OCI-LY7 (cell line): ENCODE results near the gene GRIK2. TPM values are rescaled to one million over a fixed set of nuclear protein-coding genes. Genes with fewer than 3 reads are reported as not detected.

Experiments used
- BruUV-seq: library from RNA; stranded (reverse); fragments of 400-500 nt; replicated peaks from 2 replicates; lab custom pipeline; 2021; lab: Mats Ljungman, UMichigan
- CTCF ChIA-PET: fragments of 300-600 bp; sonication (Branson Sonifier 250); formaldehyde crosslinking; loops from one replicate; lab custom pipeline; 2022; ENCODE audit warnings: antibody characterized with exemption; ENCODE audit not compliant: unreplicated experiment; lab: Charles Lee
- POLR2A ChIA-PET: fragments of 300-600 bp; sonication (Branson Sonifier 250); formaldehyde crosslinking; loops from one replicate; lab custom pipeline; 2022; ENCODE audit warnings: antibody characterized with exemption; lab: Charles Lee
- DNase-seq: peaks from one replicate; pipeline ENCODE4 v3.0.0-alpha.2; 2015; ENCODE audit warnings: low spot score
- H2AFZ ChIP-seq: fragments of 200-600 bp; sonication (generic), shearing (Covaris generic); 2 replicates; pipeline ENCODE4 v1.6.1; 2014; ENCODE audit warnings: mild to moderate bottlenecking, antibody characterized with exemption, low read length, moderate library complexity
- H3K27ac ChIP-seq: fragments of 200-600 bp; sonication (generic); 2 replicates; pipeline ENCODE4 v1.5.1; 2014; ENCODE audit warnings: mixed run types, low read depth, mild to moderate bottlenecking, moderate library complexity, low read length, inconsistent platforms; ENCODE audit not compliant: poor library complexity, severe bottlenecking
- H3K36me3 ChIP-seq: fragments of 200-600 bp; sonication (generic); 2 replicates; pipeline ENCODE4 v1.6.1; 2014; ENCODE audit warnings: mild to moderate bottlenecking, antibody characterized with exemption, low read length, moderate library complexity, mixed read lengths; ENCODE audit not compliant: insufficient read depth
- H3K4me1 ChIP-seq: fragments of 200-600 bp; sonication (generic); 2 replicates; pipeline ENCODE4 v1.5.1; 2014; ENCODE audit warnings: mild to moderate bottlenecking, low read length; ENCODE audit not compliant: insufficient read depth, poor library complexity, severe bottlenecking
- H3K4me2 ChIP-seq: fragments of 200-600 bp; sonication (generic); 2 replicates; pipeline ENCODE4 v1.6.1; 2014; ENCODE audit warnings: mild to moderate bottlenecking, low read length
- H3K4me3 ChIP-seq: fragments of 200-600 bp; sonication (generic); 2 replicates; pipeline ENCODE4 v1.5.1; 2014; ENCODE audit warnings: mild to moderate bottlenecking, low read depth, low read length; ENCODE audit not compliant: poor library complexity, severe bottlenecking
- H3K79me2 ChIP-seq: fragments of 200-600 bp; sonication (generic); 2 replicates; pipeline ENCODE4 v1.6.1; 2016; ENCODE audit warnings: low read depth, mild to moderate bottlenecking, low read length, moderate library complexity, mixed read lengths; ENCODE audit not compliant: insufficient read depth
- H3K9me2 ChIP-seq: fragments of 200-600 bp; sonication (generic); 2 replicates; pipeline ENCODE4 v1.6.1; 2016; ENCODE audit warnings: mild to moderate bottlenecking, low read length, mixed read lengths; ENCODE audit not compliant: insufficient read depth
- H3K9me3 ChIP-seq: fragments of 200-600 bp; sonication (generic); 2 replicates; pipeline ENCODE4 v1.6.1; 2014; ENCODE audit warnings: mild to moderate bottlenecking, mixed run types, low read length, mixed read lengths
- H4K20me1 ChIP-seq: fragments of 200-600 bp; sonication (generic); 2 replicates; pipeline ENCODE4 v1.6.1; 2014; ENCODE audit warnings: mild to moderate bottlenecking, antibody characterized with exemption, low read length, moderate library complexity, mixed read lengths; ENCODE audit not compliant: insufficient read depth
- CTCF ChIP-seq: fragments of 200-600 bp; sonication (generic); conservative IDR thresholded peaks from 2 replicates; pipeline ENCODE4 v1.5.1; 2014; ENCODE audit warnings: mild to moderate bottlenecking, antibody characterized with exemption, low read length, moderate library complexity, mixed read lengths
- EZH2phosphoT487 ChIP-seq: fragments of 200-600 bp; sonication (generic); IDR thresholded peaks from 2 replicates; pipeline ENCODE4 v1.6.1; 2018; ENCODE audit warnings: low read depth, borderline replicate concordance, mild to moderate bottlenecking, mixed run types, antibody characterized with exemption, low read length, moderate library complexity, mixed read lengths
- intact Hi-C: fragments of 100-400 bp; cut with micrococcal nuclease; formaldehyde crosslinking; loops from one replicate; pipeline ENCODE4 v1.10.0; 2022; ENCODE audit not compliant: unreplicated experiment
- total RNA-seq, 2 experiments: library from RNA; depleted of rRNA in 1 of 2; stranded (reverse); fragments of >200 nt in 1 of 2; shearing (Covaris generic) in 1 of 2; gene quantifications; 2 replicates each; pipeline ENCODE4 v1.2.3, GENCODE V29; 2014 to 2022

Gene GRIK2
- total RNA-seq, 2 experiments from 2014 or later, result not detected

GRCh38 chr6:101351173-101351572 is 42.3 kb upstream of the GRIK2 start:
- intact Hi-C loops, result no loop called here
- ChIA-PET POLR2A (no interaction called here), CTCF (no interaction called here)

GRCh38 chr6:101352316-101352715 is 41.2 kb upstream of the GRIK2 start:
- Histone ChIP-seq H3K9me3 (no peaks in the 10 kb centered on the region), H3K9me2 (no peaks in the 10 kb centered on the region), H4K20me1 (no peaks in the 10 kb centered on the region), H3K27ac (no peak overlapping the region), H3K36me3 (no peaks in the 10 kb centered on the region), H2AFZ (no peak overlapping the region), H3K79me2 (no peaks in the 10 kb centered on the region), H3K4me3 (no peak overlapping the region), H3K4me2 (no peak overlapping the region), H3K4me1 (no peaks in the 10 kb centered on the region)
- no peak for TF ChIP-seq EZH2phosphoT487
- no peak for TF ChIP-seq CTCF
- ChIA-PET CTCF (no interaction called here), POLR2A (no interaction called here)
- no TSS peak for BruUV-seq
- no peak for DNase-seq
- intact Hi-C loops, result no loop called here

More at GRCh38 chr6:101351173-101351572, 42.3 kb upstream of the GRIK2 start:
- no peaks in the 10 kb centered on the region for H3K9me2 ChIP-seq
- no peaks in the 10 kb centered on the region for H3K79me2 ChIP-seq
- DNase-seq, result no peak
- no peaks in the 10 kb centered on the region for H3K36me3 ChIP-seq
- no peak overlapping the region for H3K4me2 ChIP-seq
- no peak overlapping the region for H3K4me3 ChIP-seq
- no peaks in the 10 kb centered on the region for H4K20me1 ChIP-seq
- BruUV-seq, result no TSS peak
- H3K27ac ChIP-seq, result no peak overlapping the region
- TF ChIP-seq CTCF, result no peak
- TF ChIP-seq EZH2phosphoT487, result no peak
- H2AFZ ChIP-seq, result no peak overlapping the region
- no peaks in the 10 kb centered on the region for H3K9me3 ChIP-seq
- H3K4me1 ChIP-seq, result no peaks in the 10 kb centered on the region

GRCh38 chr6:101365181-101365580 is 28.3 kb upstream of the GRIK2 start:
- no peak overlapping the region for H3K4me2 ChIP-seq
- no peak overlapping the region for H3K4me3 ChIP-seq
- H3K9me3 ChIP-seq, result no peaks in the 10 kb centered on the region
- TF ChIP-seq CTCF (no peak), EZH2phosphoT487 (no peak)
- no peaks in the 10 kb centered on the region for H4K20me1 ChIP-seq
- ChIA-PET CTCF (no interaction called here), POLR2A (interaction anchor here (0.6 to 0.7 kb wide), 2 partner anchors 209 to 1910 kb away, joined by 3 to 4 read pairs; no protein-coding TSS in a partner anchor)
- no peaks in the 10 kb centered on the region for H3K9me2 ChIP-seq
- H3K79me2 ChIP-seq, result no peaks in the 10 kb centered on the region
- intact Hi-C loops, result no loop called here
- H3K4me1 ChIP-seq, result no peaks in the 10 kb centered on the region
- no TSS peak for BruUV-seq
- no peak for DNase-seq
- no peak overlapping the region for H2AFZ ChIP-seq
- no peaks in the 10 kb centered on the region for H3K36me3 ChIP-seq
- no peak overlapping the region for H3K27ac ChIP-seq
